ENCODE results near the gene SNRNP35.
"Not testable (repeated sequence)": the region's sequence is repeated elsewhere in the genome, so short reads cannot be mapped to it uniquely, and the experiment has no call there.

DNA sequence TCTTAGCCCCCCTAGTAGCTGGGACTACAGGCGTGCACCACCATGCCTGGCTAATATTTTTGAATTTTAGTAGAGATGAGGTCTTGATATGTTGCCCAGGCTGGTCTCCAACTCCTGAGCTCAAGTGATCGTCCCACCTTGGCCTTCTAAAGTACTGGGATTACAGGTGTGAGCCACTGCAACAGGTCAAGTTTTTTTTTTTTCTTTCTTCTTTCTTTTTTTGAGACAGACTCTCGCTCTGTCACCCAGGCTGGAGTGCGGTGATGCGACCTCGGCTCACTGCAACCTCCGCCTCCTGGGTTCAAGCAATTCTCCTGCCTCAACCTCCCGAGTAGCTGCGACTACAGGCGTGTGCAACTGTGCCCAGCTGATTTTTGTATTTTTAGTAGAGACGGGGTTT is 5.2 kb downstream of the SNRNP35 start:
- TF ChIP-seq EZH2 (IDR thresholded peaks at IDR 0.05); POLR2AphosphoS5 (IDR thresholded peaks at IDR 0.05; ENCODE audit: borderline replicate concordance, low read depth, low read length): not testable (repeated sequence)
